Astrocyte of the spinal cord (primary cell): ENCODE data around the gene ERO1B.

Source experiments
- DNase-seq: peaks from one replicate; pipeline ENCODE4 v3.0.0; 2011; ENCODE audit warnings: low read depth, low spot score
- H3K4me3 ChIP-seq: 2 replicates; pipeline ENCODE4 v1.5.1; 2011; ENCODE audit warnings: low read depth, mild to moderate bottlenecking, low read length, moderate library complexity
- CTCF ChIP-seq: IDR thresholded peaks from 2 replicates; pipeline ENCODE4 v1.5.1; 2012; ENCODE audit warnings: low read depth, mild to moderate bottlenecking, low read length, inconsistent platforms
- in situ Hi-C: cut with HindIII; loops from 2 replicates; pipeline ENCODE4 v1.10.0; 2017; ENCODE audit warnings: low sequenced_read_pairs

Gene ERO1B

GRCh38 chr1:236251587-236251986 lies 30.2 kb downstream of the ERO1B start:
- H3K4me3 ChIP-seq: no peak overlapping the region
- no peak for TF ChIP-seq CTCF
- DNase-seq: no peak
- in situ Hi-C loops: no loop called here

GRCh38 chr1:236247286-236247685 lies 34.5 kb downstream of the ERO1B start:
- H3K4me3 ChIP-seq: no peak overlapping the region
- no peak for TF ChIP-seq CTCF
- in situ Hi-C loops: no loop called here
- no peak for DNase-seq

- in situ Hi-C loops: no loop called here
- H3K4me3 ChIP-seq: no peak overlapping the region
- DNase-seq: no peak
These were observed 39.2 kb downstream of the ERO1B start for GRCh38 chr1:236242568-236242967.

GRCh38 chr1:236240675-236241074 lies 41.1 kb downstream of the ERO1B start:
- in situ Hi-C loops: no loop called here
- DNase-seq: no peak
- TF ChIP-seq CTCF: no peak
- H3K4me3 ChIP-seq: no peak overlapping the region

More at GRCh38 chr1:236242568-236242967, 39.2 kb downstream of the ERO1B start:
- no peak for TF ChIP-seq CTCF

- no peak for TF ChIP-seq CTCF
- no peak overlapping the region for H3K4me3 ChIP-seq
- in situ Hi-C loops: no loop called here
- DNase-seq: no peak
These were observed 42.6 kb downstream of the ERO1B start for GRCh38 chr1:236239092-236239585.

- no peak overlapping the region for H3K4me3 ChIP-seq
- no peak for TF ChIP-seq CTCF
- no peak for DNase-seq
- in situ Hi-C loops: no loop called here
These were observed 46.6 kb downstream of the ERO1B start for GRCh38 chr1:236235116-236235515.

GRCh38 chr1:236228411-236228810 lies 53.3 kb downstream of the ERO1B start:
- DNase-seq: no peak
- no peak for TF ChIP-seq CTCF
- in situ Hi-C loops: no loop called here
- H3K4me3 ChIP-seq: no peak overlapping the region
